ENCODE data around the gene LCK. TPM values are rescaled to one million over a fixed set of nuclear protein-coding genes. Genes with fewer than 3 reads are reported as not detected.

Gene LCK
- total RNA-seq, 2 experiments from 2014 or later = 224 to 246 TPM

DNA sequence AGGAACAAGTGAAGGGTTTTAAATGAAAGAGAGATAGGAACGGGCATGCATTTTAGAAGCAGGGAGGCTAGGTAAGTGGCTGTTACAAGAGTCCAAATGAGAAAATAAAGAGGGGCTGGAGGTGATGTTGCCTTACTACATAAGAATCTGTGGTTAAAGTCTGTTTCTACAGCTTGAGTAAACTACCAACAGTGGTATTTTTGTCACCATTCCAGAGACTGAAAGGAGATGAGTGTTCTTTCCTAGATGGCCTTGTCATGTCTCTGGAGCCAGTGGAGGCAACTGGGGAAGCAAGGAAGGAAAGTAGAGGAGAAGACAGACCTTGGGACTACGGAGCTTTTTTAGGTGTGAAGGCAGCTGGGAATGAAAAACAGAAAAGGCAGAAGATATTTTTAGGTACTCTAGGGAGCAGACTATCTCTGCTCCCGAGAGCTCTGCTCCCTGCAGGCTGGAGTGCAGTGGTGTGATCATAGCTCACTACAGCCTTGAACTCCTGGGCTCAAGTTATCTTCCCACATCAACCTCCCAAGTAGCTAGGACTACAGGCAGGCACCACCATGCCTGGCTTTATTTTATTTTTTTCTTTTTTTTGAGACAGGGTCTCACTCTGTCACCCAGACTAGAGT is 53.0 kb downstream of the LCK start:
- Mint-ChIP-seq H3K27ac (no peak overlapping the region), H3K9me3 (no peaks in the 10 kb centered on the region), H3K4me1 (ENCODE audit: low read depth) (peaks cover 45% of the 10 kb centered on the region), H3K27me3 (no peaks in the 10 kb centered on the region), H3K4me3 (no peak overlapping the region), H3K36me3 (peaks cover 36% of the 10 kb centered on the region)
- ChIA-PET CTCF (interaction anchor here (0.9 to 1.3 kb wide), 2 partner anchors 53 to 89 kb away, joined by 3 read pairs; partner anchors contain the start of gene LCK), POLR2A (interaction anchor here (0.6 kb wide), 1 partner anchor 39 kb away, joined by 3 read pairs; no protein-coding TSS in a partner anchor)
- DNase-seq = no peak
- intact Hi-C loops (cut with micrococcal nuclease) = no loop called here

DNA sequence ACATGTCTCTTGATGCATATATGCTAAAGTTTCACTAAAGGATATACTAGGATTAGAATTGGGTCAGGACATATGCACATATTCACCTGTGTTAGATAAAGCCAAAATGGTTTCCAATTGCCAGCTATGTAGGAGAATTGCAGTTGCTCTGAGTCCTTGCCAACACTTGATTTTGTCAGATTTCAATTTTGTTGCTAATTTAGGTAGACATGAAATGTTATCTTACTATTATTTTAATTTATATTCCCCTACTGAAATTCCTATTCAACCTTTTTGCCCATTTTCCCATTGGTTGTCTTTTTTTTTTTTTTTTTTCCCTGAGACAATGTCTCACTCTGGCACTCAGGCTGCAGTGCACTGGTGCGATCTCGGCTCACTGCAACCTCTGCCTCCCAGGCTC is 54.2 kb downstream of the LCK start:
- POLR2A ChIA-PET = interaction anchor here (1.0 kb wide), 1 partner anchor 31 kb away, joined by 3 read pairs; the partner anchor contains the start of gene MARCKSL1
- H3K4me1 Mint-ChIP-seq (ENCODE audit: low read depth) = peaks cover 53% of the 10 kb centered on the region
- H3K9me3 Mint-ChIP-seq = no peaks in the 10 kb centered on the region

DNA sequence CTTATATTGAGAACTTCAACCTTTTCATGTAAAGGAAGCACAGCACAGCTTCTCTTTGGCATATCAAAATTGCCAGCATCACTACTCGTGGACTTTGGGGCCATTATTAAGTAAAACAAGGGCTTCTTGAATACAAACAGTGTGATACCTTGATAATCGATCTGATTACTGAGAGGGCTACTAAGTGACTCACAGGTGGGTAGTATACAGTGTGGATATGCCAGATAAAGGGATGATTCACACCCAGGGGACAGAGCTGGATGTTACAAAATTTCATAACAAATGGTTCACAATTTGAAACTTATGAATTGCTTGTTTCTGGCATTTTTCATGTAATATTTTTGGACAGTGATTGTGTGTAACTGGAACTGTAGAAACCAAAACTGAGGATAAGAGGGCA is 56.3 kb downstream of the LCK start:
- no peaks in the 10 kb centered on the region for H3K27me3 Mint-ChIP-seq
- H3K27ac Mint-ChIP-seq = peak overlapping the region; percentile 72
- DNase-seq = no peak
- no peak overlapping the region for H3K4me3 Mint-ChIP-seq
- ChIA-PET POLR2A (interaction anchor here (1.1 to 1.3 kb wide), 2 partner anchors 15 to 16 kb away, joined by 3 to 5 read pairs; partner anchors contain the start of gene HDAC1), CTCF (interaction anchor here (0.7 to 1.5 kb wide), 4 partner anchors 29 to 351 kb away, joined by 3 to 5 read pairs (median 3); partner anchors contain the start of gene MARCKSL1)
- no peaks in the 10 kb centered on the region for H3K9me3 Mint-ChIP-seq
- peaks cover 35% of the 10 kb centered on the region for H3K36me3 Mint-ChIP-seq
- peaks cover 62% of the 10 kb centered on the region for H3K4me1 Mint-ChIP-seq (ENCODE audit: low read depth)
- intact Hi-C loops (cut with micrococcal nuclease) = no loop called here

More for the DNA sequence above, 54.2 kb downstream of the LCK start:
- Mint-ChIP-seq H3K4me3 (no peak overlapping the region), H3K27ac (no peak overlapping the region), H3K27me3 (no peaks in the 10 kb centered on the region), H3K36me3 (peaks cover 36% of the 10 kb centered on the region)
- intact Hi-C loops (cut with micrococcal nuclease) = no loop called here
- DNase-seq = no peak
- CTCF ChIA-PET = interaction anchor here (1.2 kb wide), 1 partner anchor 89 kb away, joined by 3 read pairs; no protein-coding TSS in a partner anchor

DNA sequence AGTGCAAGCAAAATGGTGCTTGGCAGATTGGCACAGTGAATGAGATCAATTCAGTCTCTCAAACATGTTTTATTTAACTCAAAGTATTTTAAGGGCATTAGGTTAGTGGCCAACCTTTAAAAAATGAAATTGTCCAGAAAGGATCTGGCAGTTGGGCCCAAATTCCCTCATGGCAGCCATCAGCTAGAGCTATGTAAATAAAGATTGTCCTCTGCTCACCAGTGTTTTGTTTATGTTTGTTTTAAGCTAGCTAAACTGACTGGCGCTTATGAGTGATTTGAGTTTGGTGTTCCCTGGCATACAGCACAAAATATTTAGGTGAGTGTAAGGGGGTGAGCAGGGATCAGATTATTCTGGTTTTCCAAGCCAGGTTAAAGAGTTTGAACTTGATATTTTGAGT is 58.9 kb downstream of the LCK start:
- Mint-ChIP-seq H3K4me3 (no peak overlapping the region), H3K9me3 (no peaks in the 10 kb centered on the region), H3K27me3 (no peaks in the 10 kb centered on the region), H3K4me1 (ENCODE audit: low read depth) (peaks cover 59% of the 10 kb centered on the region), H3K36me3 (peaks cover 21% of the 10 kb centered on the region), H3K27ac (no peak overlapping the region)
- DNase-seq = no peak
- ChIA-PET CTCF (interaction anchor here (0.5 kb wide), 1 partner anchor 390 kb away, joined by 3 read pairs; no protein-coding TSS in a partner anchor), POLR2A (no interaction called here)
- intact Hi-C loops (cut with micrococcal nuclease) = no loop called here

DNA sequence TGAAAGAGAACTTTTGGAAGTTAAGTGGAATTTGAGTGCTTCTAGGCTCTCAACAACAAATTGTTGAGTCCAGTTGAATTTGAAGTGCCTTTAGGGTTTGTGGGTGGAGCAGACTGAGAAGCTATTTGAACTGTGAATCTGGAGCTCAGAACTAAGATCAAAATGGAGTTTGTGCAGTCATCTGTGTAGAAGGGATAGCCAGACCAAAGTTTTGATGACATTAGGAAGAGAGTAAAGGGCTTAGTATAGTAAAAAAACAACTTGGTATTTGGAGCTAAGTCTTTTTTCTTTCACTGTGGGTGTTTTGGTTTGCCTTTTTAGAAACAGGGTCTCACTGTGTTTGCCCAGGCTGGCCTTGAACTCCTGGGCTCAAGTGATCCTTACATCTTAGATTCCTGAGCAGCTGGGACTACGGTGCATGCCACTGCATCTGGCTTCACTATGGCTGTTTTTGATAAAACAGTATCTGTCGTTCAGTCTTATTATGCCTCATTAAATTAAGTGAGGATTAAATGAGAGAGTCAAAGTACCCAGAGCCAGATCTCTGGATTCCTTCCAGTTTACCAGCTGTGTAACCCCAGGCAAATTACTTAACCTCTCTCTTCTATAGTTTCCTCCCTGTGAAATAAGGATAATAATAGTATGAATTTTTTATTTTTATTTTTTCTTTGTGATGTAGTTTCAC is 60.8 kb downstream of the LCK start:
- CTCF ChIA-PET = interaction anchor here (1.3 kb wide), 1 partner anchor 24 kb away, joined by 4 read pairs; the partner anchor contains the start of gene MARCKSL1
- H3K27ac Mint-ChIP-seq = peak overlapping the region; percentile 26
- H3K4me3 Mint-ChIP-seq = no peak overlapping the region
- no peaks in the 10 kb centered on the region for H3K27me3 Mint-ChIP-seq
- H3K4me1 Mint-ChIP-seq (ENCODE audit: low read depth) = peaks cover 49% of the 10 kb centered on the region
- DNase-seq = no peak
- peaks cover 11% of the 10 kb centered on the region for H3K36me3 Mint-ChIP-seq
- intact Hi-C loops (cut with micrococcal nuclease) = no loop called here
- H3K9me3 Mint-ChIP-seq = no peaks in the 10 kb centered on the region
- POLR2A ChIA-PET = interaction anchor here (1.2 kb wide), 1 partner anchor 132 kb away, joined by 3 read pairs; the partner anchor contains the start of gene TXLNA

DNA sequence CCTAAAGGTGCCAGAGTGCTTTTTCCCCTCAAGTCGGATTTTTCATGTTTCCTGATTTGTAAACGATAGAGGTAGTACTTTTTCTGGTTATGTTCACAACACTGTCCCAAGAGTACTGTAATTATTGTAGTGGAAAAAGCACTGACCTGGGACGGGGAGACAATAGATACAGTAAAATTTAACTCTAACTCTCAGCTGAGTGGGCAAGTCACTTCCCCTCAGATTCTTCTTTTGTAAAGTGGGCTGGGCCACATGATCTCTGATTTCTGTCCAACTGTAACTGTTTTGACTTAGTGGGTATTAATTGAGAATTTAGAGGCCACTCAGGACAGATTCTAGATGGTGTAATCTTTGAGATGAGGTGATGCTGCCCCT is 65.8 kb downstream of the LCK start:
- CTCF ChIA-PET = interaction anchor here (1.3 kb wide), 1 partner anchor 19 kb away, joined by 3 read pairs; the partner anchor contains the start of gene MARCKSL1

DNA sequence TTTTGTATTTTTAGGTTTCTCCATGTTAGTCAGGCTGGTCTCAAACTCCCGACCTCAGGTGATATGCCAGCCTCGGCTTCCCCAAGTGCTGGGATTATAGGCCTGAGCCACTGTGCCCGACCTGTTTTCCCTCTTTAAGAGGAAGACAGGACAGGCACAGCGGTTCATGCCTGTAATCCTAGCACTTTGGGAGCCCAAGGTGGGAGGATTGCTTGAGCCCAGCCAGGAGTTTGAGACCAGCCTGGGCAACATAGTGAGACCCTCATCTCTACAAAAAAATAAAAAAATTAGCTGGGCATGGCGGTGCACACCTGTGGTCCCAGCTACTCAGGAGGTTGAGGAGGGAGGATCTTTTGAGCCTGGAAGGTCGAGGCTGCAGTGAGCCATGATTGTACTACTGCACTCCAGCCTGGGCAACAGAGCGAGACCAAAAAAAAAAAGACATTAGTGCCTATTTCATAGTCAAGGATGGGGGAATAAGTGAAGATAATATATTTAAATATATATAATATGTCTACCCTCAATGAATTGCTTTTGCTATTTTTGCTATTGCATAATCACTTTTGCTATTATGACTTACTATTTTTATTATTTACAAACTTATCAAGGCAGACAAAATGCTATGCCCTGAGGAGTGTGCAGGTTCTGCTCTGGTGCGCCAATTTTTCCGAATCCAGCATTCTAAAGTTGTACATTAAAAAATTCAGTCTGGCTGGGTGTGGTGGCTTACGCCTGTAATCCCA is 67.2 kb downstream of the LCK start:
- CTCF ChIA-PET = interaction anchor here (1.3 kb wide), 1 partner anchor 18 kb away, joined by 3 read pairs; the partner anchor contains the start of gene MARCKSL1
- Mint-ChIP-seq H3K27ac (no peak overlapping the region), H3K36me3 (peaks cover 14% of the 10 kb centered on the region)

More for the DNA sequence above, 65.8 kb downstream of the LCK start:
- DNase-seq = no peak
- Mint-ChIP-seq H3K27me3 (no peaks in the 10 kb centered on the region), H3K27ac (no peak overlapping the region), H3K9me3 (no peaks in the 10 kb centered on the region), H3K4me1 (ENCODE audit: low read depth) (peaks cover 27% of the 10 kb centered on the region), H3K4me3 (no peak overlapping the region), H3K36me3 (peaks cover 14% of the 10 kb centered on the region)
- POLR2A ChIA-PET = no interaction called here
- intact Hi-C loops (cut with micrococcal nuclease) = no loop called here

DNA sequence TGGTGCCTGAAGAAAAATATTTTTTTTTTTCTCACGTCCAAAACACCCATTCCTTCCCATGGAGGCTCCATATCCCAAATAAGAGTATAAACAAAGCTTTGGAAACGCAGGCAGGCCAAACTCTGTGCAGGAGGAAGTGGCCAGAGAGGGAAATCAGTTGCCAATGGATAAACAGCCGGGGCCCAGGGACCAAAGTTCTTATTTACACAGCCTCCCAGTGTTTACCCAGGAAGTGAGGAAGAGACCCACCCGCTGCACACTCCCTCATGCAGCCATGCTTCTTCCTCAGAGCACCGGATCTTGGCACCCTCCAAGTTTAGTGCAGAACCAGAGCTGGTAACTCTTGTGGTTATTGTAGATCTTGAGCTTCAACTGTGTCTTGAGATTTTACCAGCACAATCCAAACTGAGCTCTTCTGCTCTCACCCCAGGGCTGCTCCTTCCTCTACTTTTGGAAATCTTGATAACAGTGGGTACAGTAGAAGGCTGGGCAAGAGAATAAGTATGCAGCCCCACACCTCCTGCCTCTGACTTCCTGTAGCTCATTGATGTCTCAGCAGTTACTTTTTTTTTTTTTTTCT is 70.7 kb downstream of the LCK start:
- H3K27me3 Mint-ChIP-seq = no peaks in the 10 kb centered on the region
- peak overlapping the region; percentile 22 for H3K4me3 Mint-ChIP-seq
- intact Hi-C loops (cut with micrococcal nuclease) = no loop called here
- peaks cover 38% of the 10 kb centered on the region for H3K4me1 Mint-ChIP-seq (ENCODE audit: low read depth)
- peak overlapping the region; percentile 93 for H3K27ac Mint-ChIP-seq
- ChIA-PET CTCF (interaction anchor here (0.6 to 2.2 kb wide), 9 partner anchors 19 to 199 kb away, joined by 3 to 8 read pairs (median 3); no protein-coding TSS in a partner anchor), POLR2A (interaction anchor here (0.6 to 2.5 kb wide), 7 partner anchors 14 to 121 kb away, joined by 3 to 12 read pairs (median 4); partner anchors contain the start of genes BSDC1, LCK and MARCKSL1)
- peaks cover 21% of the 10 kb centered on the region for H3K36me3 Mint-ChIP-seq
- no peaks in the 10 kb centered on the region for H3K9me3 Mint-ChIP-seq
- peak; percentile 41 for DNase-seq

More for the DNA sequence above, 67.2 kb downstream of the LCK start:
- POLR2A ChIA-PET = interaction anchor here (0.8 kb wide), 1 partner anchor 19 kb away, joined by 3 read pairs; no protein-coding TSS in a partner anchor
- Mint-ChIP-seq H3K27me3 (no peaks in the 10 kb centered on the region), H3K4me3 (no peak overlapping the region), H3K4me1 (ENCODE audit: low read depth) (peaks cover 36% of the 10 kb centered on the region), H3K9me3 (no peaks in the 10 kb centered on the region)
- no peak for DNase-seq
- intact Hi-C loops (cut with micrococcal nuclease) = no loop called here

DNA sequence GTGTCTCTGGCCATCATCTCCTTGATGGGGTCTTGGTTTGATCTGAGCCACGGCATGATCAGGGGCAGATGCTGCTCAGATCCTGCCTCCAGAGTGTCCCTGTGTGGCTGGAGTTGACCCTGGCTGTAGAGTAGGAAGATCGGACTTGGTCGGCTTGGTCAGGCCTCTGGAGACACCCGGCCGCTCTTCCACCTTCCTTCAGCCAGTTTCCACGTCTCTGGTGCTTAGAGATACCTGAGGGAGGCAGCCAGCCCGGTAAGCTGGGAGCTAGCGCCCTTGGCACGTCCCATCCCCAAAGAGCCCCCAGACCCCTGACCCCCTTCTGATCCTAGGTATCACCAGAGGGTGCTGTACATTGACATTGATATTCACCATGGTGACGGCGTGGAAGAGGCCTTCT is 76.1 kb downstream of the LCK start:
- CTCF ChIA-PET = no interaction called here
- H3K36me3 Mint-ChIP-seq = peaks cover 31% of the 10 kb centered on the region

DNA sequence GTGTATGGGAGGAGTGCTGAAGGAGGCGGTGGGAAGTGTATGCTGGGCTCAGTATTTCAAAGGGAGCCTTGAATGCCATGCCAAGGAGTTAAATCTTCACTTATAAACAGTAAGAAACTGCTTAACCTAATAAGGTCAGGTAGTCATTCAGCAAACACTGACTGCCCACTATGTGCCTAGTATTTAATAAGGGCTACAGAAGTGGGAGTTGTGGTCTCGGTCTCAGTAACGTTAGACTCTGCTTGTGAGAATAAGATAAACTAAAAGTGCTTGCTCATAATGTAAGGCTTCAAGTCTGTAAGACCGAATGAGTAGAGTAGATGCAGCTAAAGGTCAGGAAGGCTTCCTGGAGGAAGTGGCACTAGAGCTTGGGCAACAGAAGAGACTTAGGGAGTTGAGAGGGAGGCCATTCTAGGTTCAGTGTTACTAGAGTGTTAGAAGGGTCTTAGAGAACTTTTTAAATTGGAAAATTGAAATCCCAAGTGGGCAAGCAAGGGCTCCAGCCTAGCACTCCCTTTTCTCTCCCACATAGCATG is 78.9 kb downstream of the LCK start:
- CTCF ChIA-PET = interaction anchor here (1.2 to 2.9 kb wide), 2 partner anchors 10 to 114 kb away, joined by 3 to 6 read pairs; no protein-coding TSS in a partner anchor
- no peak overlapping the region for H3K4me3 Mint-ChIP-seq
- no peak for DNase-seq
- peaks cover 21% of the 10 kb centered on the region for H3K4me1 Mint-ChIP-seq (ENCODE audit: low read depth)
- intact Hi-C loops (cut with micrococcal nuclease) = no loop called here
- H3K36me3 Mint-ChIP-seq = peaks cover 27% of the 10 kb centered on the region
- POLR2A ChIA-PET = no interaction called here
- H3K27me3 Mint-ChIP-seq = no peaks in the 10 kb centered on the region
- peak overlapping the region; percentile 66 for H3K27ac Mint-ChIP-seq
- no peaks in the 10 kb centered on the region for H3K9me3 Mint-ChIP-seq

More for the DNA sequence above, 76.1 kb downstream of the LCK start:
- no peak for DNase-seq
- intact Hi-C loops (cut with micrococcal nuclease) = no loop called here
- H3K4me1 Mint-ChIP-seq (ENCODE audit: low read depth) = peaks cover 25% of the 10 kb centered on the region
- no peak overlapping the region for H3K27ac Mint-ChIP-seq
- no peak overlapping the region for H3K4me3 Mint-ChIP-seq
- no peaks in the 10 kb centered on the region for H3K9me3 Mint-ChIP-seq
- POLR2A ChIA-PET = no interaction called here
- no peaks in the 10 kb centered on the region for H3K27me3 Mint-ChIP-seq

DNA sequence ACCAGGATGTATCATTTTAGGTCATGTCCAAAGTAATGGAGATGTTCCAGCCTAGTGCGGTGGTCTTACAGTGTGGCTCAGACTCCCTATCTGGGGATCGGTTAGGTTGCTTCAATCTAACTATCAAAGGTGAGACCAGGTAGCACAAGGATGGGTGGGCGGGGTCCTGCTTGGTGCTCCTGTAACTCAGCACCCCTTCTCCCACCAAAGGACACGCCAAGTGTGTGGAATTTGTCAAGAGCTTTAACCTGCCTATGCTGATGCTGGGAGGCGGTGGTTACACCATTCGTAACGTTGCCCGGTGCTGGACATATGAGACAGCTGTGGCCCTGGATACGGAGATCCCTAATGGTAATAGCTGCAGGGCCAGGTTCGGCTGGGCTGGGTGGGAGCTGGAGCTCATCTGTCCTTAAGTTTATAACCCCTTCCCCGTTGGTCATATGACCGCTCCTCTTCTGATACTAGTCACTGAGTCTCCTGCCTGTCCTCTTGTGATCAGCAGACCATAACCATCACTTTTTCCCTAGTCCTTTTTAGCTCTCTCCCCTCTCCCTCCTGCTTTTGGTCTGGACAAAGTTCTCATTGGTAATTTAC is 79.6 kb downstream of the LCK start:
- Mint-ChIP-seq H3K27me3 (no peaks in the 10 kb centered on the region), H3K4me1 (ENCODE audit: low read depth) (peaks cover 22% of the 10 kb centered on the region), H3K9me3 (no peaks in the 10 kb centered on the region), H3K4me3 (no peak overlapping the region), H3K27ac (no peak overlapping the region), H3K36me3 (peaks cover 22% of the 10 kb centered on the region)
- ChIA-PET POLR2A (no interaction called here), CTCF (interaction anchor here (1.2 to 2.9 kb wide), 3 partner anchors 10 to 381 kb away, joined by 3 to 6 read pairs (median 3); no protein-coding TSS in a partner anchor)
- intact Hi-C loops (cut with micrococcal nuclease) = no loop called here
- no peak for DNase-seq

Data from activated CD4-positive, alpha-beta memory T cell treated with anti-CD3 and anti-CD28 coated beads for 36 hours (primary cell).